Frontal cortex (tissue), 4 donors: ENCODE data around the gene PMEL. TPM values are rescaled to one million over a fixed set of nuclear protein-coding genes. Genes with fewer than 3 reads are reported as not detected.
"Not testable (repeated sequence)": the region's sequence is repeated elsewhere in the genome, so short reads cannot be mapped to it uniquely, and the experiment has no call there.

ENCODE experiments used
- DNase-seq, 2 donors: peaks; one replicate each; pipeline ENCODE4 v3.0.0; 2012; ENCODE audit warnings: low spot score in 2 of 2
- FAIRE-seq: peaks from 2 replicates; lab custom pipeline; 2012; peaks lifted over from hg19 to GRCh38; lab: Jason Lieb, UNC
- total RNA-seq: library from RNA; depleted of rRNA; stranded (reverse); fragments of >200 nt; gene quantifications from one replicate; pipeline ENCODE4 v1.2.3, GENCODE V29; 2014
- donor health status: control.
- donor health status: control.
- donor health status: control.

The PMEL gene
- total RNA-seq, 1 donor from 2014 or later: not detected

DNA sequence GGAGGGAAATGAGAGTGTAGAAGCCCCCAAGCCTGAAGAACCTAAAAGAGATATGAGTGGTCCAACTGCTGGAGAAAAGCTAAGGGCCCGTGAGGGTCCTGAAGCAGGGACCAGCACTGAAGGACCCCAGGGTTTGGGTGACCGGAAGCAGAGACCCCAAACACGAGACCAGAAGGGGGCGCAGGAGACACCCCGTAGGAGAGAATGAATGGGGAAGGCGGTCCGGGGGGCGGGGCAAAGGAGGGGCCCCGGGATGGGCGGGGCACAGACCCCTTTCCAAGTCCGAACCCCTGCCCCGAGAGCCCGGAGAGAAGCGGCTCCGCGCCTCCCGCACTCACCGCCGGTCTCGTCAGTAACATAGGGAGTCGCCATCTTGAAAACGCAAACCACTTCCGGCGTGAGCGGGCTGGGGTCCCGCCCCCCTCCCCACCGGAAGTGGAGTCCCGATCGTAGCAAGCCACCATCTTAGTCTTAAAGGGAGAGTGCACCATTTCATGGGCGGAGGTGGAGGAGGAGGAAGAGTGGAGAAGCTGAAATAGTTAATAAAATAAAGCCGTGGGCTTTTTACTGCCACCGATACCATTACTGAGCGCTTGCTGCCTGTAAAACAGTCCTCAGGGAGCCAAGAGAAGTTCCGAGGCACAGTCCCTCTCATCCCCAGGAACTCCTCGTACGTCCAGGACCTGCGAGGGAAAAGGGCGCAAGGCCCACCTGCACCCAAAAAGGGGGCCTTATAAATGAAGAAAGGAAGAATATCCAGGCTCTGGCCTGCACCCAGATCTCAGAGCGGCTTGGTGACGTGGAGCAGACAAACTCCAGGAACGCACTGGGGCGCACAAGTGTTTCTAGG, 38.9 kb downstream of the PMEL start:
- no peak for FAIRE-seq
- DNase-seq: peak; percentile 90 to 91

DNA sequence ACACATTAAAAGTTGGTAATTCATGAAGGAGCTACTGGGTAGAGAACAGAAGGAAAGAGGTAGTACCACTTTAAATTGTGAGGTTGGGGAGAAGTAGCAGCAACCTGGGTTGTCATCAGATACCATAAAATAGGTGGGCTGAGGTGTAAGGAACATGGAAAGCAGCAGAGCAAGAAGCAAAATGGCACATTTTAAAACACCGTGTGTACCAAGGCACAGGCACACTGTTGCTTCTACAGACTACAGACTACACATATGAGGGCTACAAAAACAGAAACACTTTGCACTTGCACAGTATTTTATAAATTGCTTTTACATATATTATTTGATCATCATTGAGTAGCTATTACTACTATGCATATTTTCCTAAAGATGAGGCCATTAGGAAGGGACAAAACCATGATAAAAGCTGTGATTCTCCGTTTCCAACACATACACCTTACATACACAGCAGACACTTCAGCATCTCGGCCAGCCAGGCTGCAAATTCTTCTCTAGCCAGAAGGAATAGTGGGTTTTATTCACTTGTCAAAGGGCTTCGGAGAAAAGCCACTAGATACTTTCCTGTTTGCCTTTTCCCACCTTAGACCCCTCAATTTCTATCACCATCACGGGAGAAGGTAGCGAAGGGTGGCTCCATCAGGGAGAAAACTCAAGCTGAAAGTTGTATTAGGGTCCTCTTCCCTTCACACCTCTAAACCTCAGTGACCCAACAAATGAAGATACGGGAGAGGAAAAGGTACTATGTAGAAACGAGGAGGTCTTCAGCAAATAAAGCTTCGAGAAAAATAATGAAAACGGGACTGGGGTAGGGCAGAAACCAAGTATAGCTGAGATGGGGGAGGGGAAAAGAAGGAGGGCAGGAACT, 39.7 kb downstream of the PMEL start:
- no peak for FAIRE-seq
- DNase-seq: no peak

DNA sequence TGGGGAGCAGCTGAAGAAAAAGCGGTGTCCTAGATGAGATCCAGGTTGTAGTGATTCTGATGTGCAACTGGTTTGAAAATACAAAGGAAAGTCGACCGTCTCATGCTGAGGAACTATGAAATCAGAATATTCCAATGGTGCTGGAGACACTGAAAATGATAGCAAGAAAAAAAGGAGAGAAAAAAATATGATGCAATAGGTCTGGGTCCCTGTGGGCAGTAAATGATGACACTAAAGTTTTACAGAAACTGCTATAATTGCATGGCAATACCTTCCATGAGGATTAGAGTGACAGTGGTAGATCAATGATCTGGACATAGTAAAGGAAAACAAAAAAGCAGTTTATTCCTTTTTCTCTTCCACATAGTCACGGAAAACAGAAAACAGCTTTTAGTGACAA, 40.5 kb downstream of the PMEL start:
- no peak for FAIRE-seq
- DNase-seq: no peak

DNA sequence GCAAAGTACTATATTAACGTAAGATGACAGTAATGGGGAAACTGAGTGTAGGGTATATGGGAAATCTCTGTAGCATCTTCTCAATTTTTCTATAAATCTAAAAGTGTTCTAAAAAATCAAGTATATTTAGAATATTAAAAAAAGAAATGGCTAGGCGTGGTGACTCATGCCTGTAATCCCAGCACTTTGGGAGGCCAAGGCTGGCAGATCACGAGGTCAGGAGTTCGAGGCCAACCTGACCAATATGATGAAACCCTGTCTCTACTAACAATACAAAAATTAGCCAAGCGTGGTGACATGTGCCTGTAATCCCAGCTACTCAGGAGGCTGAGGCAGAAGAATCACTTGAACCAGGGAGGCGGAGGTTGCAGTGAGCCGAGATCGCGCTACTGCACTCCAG, 42.2 kb downstream of the PMEL start:
- DNase-seq, FAIRE-seq: not testable (repeated sequence)

DNA sequence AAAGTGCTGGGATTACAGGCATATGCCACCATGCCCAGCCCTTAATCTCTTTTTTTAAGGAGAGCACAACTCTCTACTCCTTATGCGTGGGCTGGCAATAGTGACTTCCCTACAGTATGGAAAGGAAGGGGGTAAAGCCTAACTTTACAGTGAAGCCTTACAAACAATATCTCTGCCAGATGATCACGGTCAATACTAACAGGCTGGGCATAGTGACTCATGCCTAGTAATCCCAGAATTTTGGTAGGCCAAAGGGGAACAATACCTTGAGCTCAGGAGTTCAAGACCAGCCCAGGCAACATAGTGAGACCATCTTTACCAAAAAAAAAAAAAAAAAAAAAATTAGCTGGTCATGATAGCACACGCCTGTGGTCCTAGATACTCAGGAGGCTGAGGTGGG, 43.7 kb downstream of the PMEL start:
- FAIRE-seq: no peak
- no peak for DNase-seq

DNA sequence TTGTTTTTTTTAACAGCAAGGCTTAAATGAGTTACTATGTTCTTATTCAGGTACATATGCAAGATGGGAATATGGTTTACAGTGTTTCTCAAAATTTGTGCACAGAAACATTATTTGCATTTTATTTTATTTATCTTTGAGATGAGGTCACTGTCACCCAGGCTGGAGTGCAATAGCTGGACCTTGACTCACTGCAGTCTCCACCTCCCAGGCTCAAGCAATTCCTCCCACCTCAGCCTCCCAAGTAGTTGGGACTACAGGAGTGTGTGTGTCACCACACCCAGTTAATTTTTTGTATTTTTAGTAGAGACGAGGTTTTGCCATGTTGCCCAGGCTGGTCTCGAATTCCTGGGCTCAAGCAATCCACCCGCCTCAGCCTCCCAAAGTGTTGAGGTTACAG, 46.8 kb downstream of the PMEL start:
- FAIRE-seq, DNase-seq: not testable (repeated sequence)

DNA sequence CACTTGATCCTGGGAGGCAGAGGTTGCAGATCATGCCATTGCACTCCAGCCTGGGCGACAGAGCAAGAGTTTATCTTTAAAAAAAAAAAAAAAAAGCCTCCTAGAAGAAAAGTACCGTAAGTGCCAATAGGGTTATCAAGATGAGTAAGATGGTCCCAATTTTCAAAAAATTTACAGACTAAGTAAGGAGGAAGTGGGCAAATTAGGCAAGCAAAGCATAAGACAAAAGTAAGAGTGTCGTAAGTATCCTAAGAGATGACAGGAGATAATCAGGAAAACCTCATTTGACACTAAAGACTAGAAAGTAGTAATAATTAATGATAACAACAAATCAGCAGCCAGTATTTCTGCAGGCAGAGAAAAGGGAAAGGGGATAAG, 50.4 kb downstream of the PMEL start:
- no peak for FAIRE-seq
- DNase-seq: no peak

DNA sequence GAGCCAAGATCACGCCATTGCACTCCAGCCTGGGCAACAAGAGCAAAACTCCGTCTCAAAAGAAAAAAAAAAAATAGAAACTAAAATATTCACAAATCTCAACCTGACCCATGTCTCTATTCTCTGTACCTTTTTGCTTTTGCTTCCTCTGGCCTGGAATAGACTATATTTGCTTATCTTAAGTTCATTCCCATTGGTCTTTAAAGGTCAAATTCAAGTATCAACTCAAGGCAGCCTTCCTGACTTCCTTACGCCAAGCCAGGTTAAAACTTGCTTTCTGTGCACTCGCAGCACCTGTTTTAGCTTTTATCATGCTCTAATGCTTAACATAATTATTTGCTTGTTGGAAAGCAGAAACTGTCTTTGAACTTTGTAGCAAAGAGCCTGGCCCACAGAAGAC, 52.9 kb downstream of the PMEL start:
- DNase-seq (no peak), FAIRE-seq (no peak)

DNA sequence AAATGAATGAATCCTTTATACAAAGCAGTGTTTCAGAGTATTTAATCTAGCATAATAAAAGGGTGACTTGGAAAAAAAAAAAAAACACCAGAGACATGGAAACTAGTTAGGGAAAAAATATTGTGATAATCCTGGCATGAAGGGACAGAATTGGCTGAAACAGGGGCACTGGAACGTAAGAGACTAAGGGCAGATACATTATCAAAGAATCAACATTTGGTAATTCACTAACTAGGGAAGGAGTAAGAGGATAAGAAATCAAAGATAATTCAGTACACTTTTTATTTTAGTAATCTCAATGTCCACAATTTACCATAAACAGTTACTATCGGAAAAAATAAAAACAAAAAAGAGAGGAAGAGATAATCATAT, 56.3 kb downstream of the PMEL start:
- FAIRE-seq: no peak

DNA sequence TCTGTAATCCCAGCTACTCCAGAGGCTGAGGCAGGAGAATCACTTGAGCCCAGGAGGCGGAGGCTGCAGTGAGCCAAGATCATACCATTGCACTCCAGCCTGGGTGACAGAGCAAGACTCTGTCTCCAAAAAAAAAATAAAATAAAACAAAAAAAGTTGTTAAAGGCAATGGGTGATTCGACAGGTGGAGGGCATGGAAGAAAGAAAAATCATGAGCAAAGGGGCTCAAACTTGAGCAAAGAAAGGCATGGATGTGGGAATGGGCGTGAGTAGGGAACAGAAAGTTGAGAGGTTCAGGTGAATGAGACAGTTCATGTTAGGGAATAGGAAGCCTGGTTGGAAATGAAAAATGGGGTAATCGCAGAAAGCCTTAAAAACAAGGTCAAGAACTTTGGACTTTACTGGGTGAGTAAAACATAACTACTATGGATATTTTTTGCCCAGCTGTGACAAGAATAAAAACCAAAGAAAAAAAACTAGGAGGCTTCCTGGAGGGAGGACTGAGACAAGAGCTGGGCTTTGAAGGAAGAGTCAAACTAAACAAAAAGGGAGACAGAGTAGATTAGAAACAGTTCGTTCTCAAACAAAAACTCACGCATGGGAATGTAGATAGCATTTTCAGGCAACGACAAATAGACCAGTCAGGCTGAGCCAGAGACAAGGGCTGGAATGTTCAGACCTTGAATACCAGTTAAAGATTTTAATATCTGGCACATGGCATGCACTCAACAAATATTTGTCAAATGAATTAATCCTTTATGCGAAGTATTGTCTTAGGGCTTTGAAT, 56.9 kb downstream of the PMEL start:
- FAIRE-seq: no peak
- no peak for DNase-seq

More for the DNA sequence above, 56.3 kb downstream of the PMEL start:
- no peak for DNase-seq

DNA sequence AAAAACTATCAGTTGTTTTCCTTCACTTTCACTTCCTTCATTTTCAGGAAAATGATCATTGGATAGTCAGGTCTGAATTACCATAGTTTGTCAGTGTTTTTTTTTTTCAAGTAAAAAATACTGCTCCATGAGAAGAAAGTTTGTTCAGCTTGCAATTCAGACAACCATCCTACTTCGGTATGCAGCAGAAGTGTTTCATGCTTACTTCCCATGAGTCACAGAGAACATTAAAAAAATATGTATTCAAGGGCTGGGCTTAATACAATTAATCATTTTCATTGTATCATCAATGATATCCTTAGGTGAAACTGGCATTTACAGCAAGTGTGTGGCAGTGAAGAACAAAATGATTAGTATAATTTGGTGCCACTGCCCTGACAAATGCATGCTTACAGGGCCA, 59.8 kb downstream of the PMEL start:
- FAIRE-seq (no peak), DNase-seq (no peak)

Other genes with a start within 250 kb of the PMEL start
- gene BLOC1S1, start 250.0 kb downstream of the PMEL start, total RNA-seq: 21.2 TPM
- gene RDH5, start 245.6 kb downstream of the PMEL start, total RNA-seq: 4.5 TPM
- gene CD63, start 237.0 kb downstream of the PMEL start, total RNA-seq: 227 TPM
- gene GDF11, start 222.9 kb downstream of the PMEL start, total RNA-seq: 6.1 TPM
- 66.4 TPM for gene SARNP, start 148.3 kb downstream of the PMEL start, total RNA-seq
- gene ORMDL2, start 148.0 kb downstream of the PMEL start, total RNA-seq: 4.5 TPM
- gene DNAJC14, start 136.5 kb downstream of the PMEL start, total RNA-seq: 42.0 TPM
- gene MMP19, start 123.1 kb downstream of the PMEL start, total RNA-seq: not detected
- 22.4 TPM for gene PYM1, start 38.1 kb downstream of the PMEL start, total RNA-seq
- 7.7 TPM for gene DGKA, start 34.9 kb downstream of the PMEL start, total RNA-seq
- gene CDK2, start 788 bp upstream of the PMEL start, total RNA-seq: 5.3 TPM
- gene RAB5B, start 8.0 kb upstream of the PMEL start, total RNA-seq: 33.0 TPM
- gene SUOX, start 31.2 kb upstream of the PMEL start, total RNA-seq: 8.2 TPM
- gene IKZF4, start 55.0 kb upstream of the PMEL start, total RNA-seq: 1.6 TPM
- 15.5 TPM for gene RPS26, start 75.9 kb upstream of the PMEL start, total RNA-seq
- gene ERBB3, start 114.1 kb upstream of the PMEL start, total RNA-seq: 2.0 TPM
- gene PA2G4, start 138.5 kb upstream of the PMEL start, total RNA-seq: 74.6 TPM
- gene RPL41, start 150.6 kb upstream of the PMEL start, total RNA-seq: 1,399 TPM
- 8.2 TPM for gene ZC3H10, start 152.2 kb upstream of the PMEL start, total RNA-seq
- gene ESYT1, start 162.2 kb upstream of the PMEL start, total RNA-seq: 26.5 TPM
- gene MYL6B, start 186.5 kb upstream of the PMEL start, total RNA-seq: 123 TPM
- gene MYL6, start 192.3 kb upstream of the PMEL start, total RNA-seq: 511 TPM
- gene SMARCC2, start 223.4 kb upstream of the PMEL start, total RNA-seq: 93.3 TPM